ENCODE results near the gene LOXL3. TPM values are rescaled to one million over a fixed set of nuclear protein-coding genes. Genes with fewer than 3 reads are reported as not detected.

The LOXL3 gene
- total and polyA plus RNA-seq, 2 donors (not counting 1 experiment from before 2014, with no cell fraction given) = 0.97 to 1.2 TPM

GRCh38 chr2:74588664-74589063, 34.9 kb upstream of the LOXL3 start:
- WGBS (ENCODE audit: insufficient coverage) = 100% methylated on average over 1 of the region's 2 CpGs
- Histone ChIP-seq H3K9ac (ENCODE audit: low read length) (no peak overlapping the region), H3K36me3 (replicated peaks in 1 of 2; ENCODE audit: control extremely low read depth in 1 of 2, control insufficient read depth in 1 of 2, extremely low read depth in 1 of 2, insufficient read depth in 2 of 2, low read length in 1 of 2) (no peaks in the 10 kb centered on the region), H3K27ac (ENCODE audit: low read length in 2 of 2) (no peak overlapping the region), H3K79me2 (ENCODE audit: control insufficient read depth, insufficient read depth, low read length) (no peaks in the 10 kb centered on the region), H3K27me3 (replicated peaks in 1 of 4; ENCODE audit: control extremely low read depth in 1 of 4, control insufficient read depth in 3 of 4, insufficient read depth in 4 of 4, low read length in 3 of 4) (peaks cover 0 to 11% (median 7%) of the 10 kb centered on the region in 4 experiments), H3K9me3 (ENCODE audit: control extremely low read depth in 1 of 3, control insufficient read depth in 2 of 3, insufficient read depth in 1 of 3, low read length in 2 of 3) (no peaks in the 10 kb centered on the region), H4K20me1 (ENCODE audit: control insufficient read depth, insufficient read depth, low read length, poor library complexity, severe bottlenecking) (no peaks in the 10 kb centered on the region), H3K4me2 (replicated peaks; ENCODE audit: low read depth, low read length, poor library complexity, severe bottlenecking) (no peak overlapping the region), H2AFZ (ENCODE audit: insufficient read depth, low read depth, low read length, poor library complexity, severe bottlenecking) (no peak overlapping the region), H3K4me1 (ENCODE audit: control insufficient read depth in 2 of 2, insufficient read depth in 2 of 2, low read length in 2 of 2) (peaks cover 0 to 6% of the 10 kb centered on the region in 2 donors), H3K4me3 (ENCODE audit: control extremely low read depth in 1 of 5, extremely low read depth in 1 of 5, insufficient read depth in 1 of 5, low read depth in 2 of 5, low read length in 4 of 5) (no peak overlapping the region)
- POLR2A ChIA-PET = interaction anchor here (0.6 to 3.7 kb wide), 3 partner anchors 17 to 106 kb away, joined by 4 to 12 read pairs (median 6); partner anchors contain the start of genes CCDC142 and TTC31
- Mint-ChIP-seq H3K9me3 (ENCODE audit: insufficient read depth) (no peaks in the 10 kb centered on the region), H3K4me1 (peaks cover 9% of the 10 kb centered on the region), H3K27ac (no peak overlapping the region), H3K4me3 (no peak overlapping the region), H3K27me3 (peaks cover 29% of the 10 kb centered on the region)
- TF ChIP-seq EZH2 (IDR thresholded peaks at IDR 0.05; ENCODE audit: borderline replicate concordance, insufficient read depth, low read depth, low read length, poor library complexity, severe bottlenecking) (no peak), CTCF (IDR thresholded peaks at IDR 0.05) (no peak)
- CTCF ChIA-PET = interaction anchor here (0.6 to 9.3 kb wide), 30 partner anchors 10 to 1203 kb away, joined by 3 to 149 read pairs (median 7); partner anchors contain the start of genes ALMS1, AUP1, CCDC142 and DQX1
- intact Hi-C loops (cut with micrococcal nuclease) = loop anchor here (2.0 to 5.0 kb wide), 2 partner anchors 66 to 196 kb away; partner anchors contain the start of gene SEMA4F
- ATAC-seq (ENCODE audit: low read depth) (no peak), DNase-seq (no peak)

DNA sequence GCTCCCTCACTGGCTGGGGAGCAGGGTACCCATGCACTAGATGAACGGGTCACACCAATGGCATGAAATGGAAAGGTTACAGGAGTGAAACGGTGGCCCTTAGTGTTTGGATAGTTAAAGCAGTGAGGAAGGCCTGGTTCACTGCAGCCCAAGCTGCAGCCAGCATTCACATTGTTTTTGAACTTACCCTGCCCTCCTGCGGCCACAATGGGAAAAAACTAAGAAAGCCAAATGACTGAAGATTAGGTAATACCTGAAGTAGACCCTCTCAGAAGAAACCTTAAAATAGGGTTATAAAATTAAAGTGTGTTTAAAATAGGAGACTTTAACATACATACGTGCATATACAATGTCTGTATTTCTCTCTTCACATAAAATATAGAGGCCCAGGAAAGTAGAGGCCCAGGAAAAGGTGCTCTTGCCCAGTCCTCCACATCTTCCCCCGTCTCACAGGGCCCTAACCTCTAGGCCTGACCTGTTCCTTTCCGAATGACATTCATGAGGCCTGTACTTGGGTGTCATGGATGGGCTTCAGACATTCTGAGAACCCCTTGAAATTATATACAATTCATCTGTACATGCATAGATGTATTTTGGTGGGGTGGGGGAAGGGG, 34.0 kb upstream of the LOXL3 start:
- TF ChIP-seq CTCF (IDR thresholded peaks at IDR 0.05) (peak; percentile 80), EZH2 (IDR thresholded peaks at IDR 0.05; ENCODE audit: borderline replicate concordance, insufficient read depth, low read depth, low read length, poor library complexity, severe bottlenecking) (no peak)
- ATAC-seq (ENCODE audit: low read depth) (peak; percentile 92), DNase-seq (peak; percentile 83)
- Mint-ChIP-seq H3K27me3 (peaks cover 22% of the 10 kb centered on the region), H3K4me3 (no peak overlapping the region), H3K9me3 (ENCODE audit: insufficient read depth) (no peaks in the 10 kb centered on the region), H3K27ac (no peak overlapping the region), H3K4me1 (peaks cover 9% of the 10 kb centered on the region)
- Histone ChIP-seq H3K9ac (ENCODE audit: low read length) (no peak overlapping the region), H3K79me2 (ENCODE audit: control insufficient read depth, insufficient read depth, low read length) (no peaks in the 10 kb centered on the region), H4K20me1 (ENCODE audit: control insufficient read depth, insufficient read depth, low read length, poor library complexity, severe bottlenecking) (no peaks in the 10 kb centered on the region), H3K9me3 (ENCODE audit: control extremely low read depth in 1 of 3, control insufficient read depth in 2 of 3, insufficient read depth in 1 of 3, low read length in 2 of 3) (no peaks in the 10 kb centered on the region), H3K4me2 (replicated peaks; ENCODE audit: low read depth, low read length, poor library complexity, severe bottlenecking) (no peak overlapping the region), H2AFZ (ENCODE audit: insufficient read depth, low read depth, low read length, poor library complexity, severe bottlenecking) (peak overlapping the region; percentile 47), H3K4me1 (ENCODE audit: control insufficient read depth in 2 of 2, insufficient read depth in 2 of 2, low read length in 2 of 2) (peaks cover 0 to 6% of the 10 kb centered on the region in 2 donors), H3K36me3 (replicated peaks in 1 of 2; ENCODE audit: control extremely low read depth in 1 of 2, control insufficient read depth in 1 of 2, extremely low read depth in 1 of 2, insufficient read depth in 2 of 2, low read length in 1 of 2) (no peaks in the 10 kb centered on the region), H3K27me3 (replicated peaks in 1 of 4; ENCODE audit: control extremely low read depth in 1 of 4, control insufficient read depth in 3 of 4, insufficient read depth in 4 of 4, low read length in 3 of 4) (peaks cover 0 to 5% (median 5%) of the 10 kb centered on the region in 4 experiments), H3K27ac (ENCODE audit: low read length in 2 of 2) (no peak overlapping the region), H3K4me3 (ENCODE audit: control extremely low read depth in 1 of 5, extremely low read depth in 1 of 5, insufficient read depth in 1 of 5, low read depth in 2 of 5, low read length in 4 of 5) (no peak overlapping the region)
- WGBS (ENCODE audit: insufficient coverage) = 0% methylated on average over 2 of the region's 6 CpGs
- CTCF ChIA-PET = interaction anchor here (0.8 to 9.3 kb wide), 37 partner anchors 11 to 1202 kb away, joined by 3 to 149 read pairs (median 7); partner anchors contain the start of genes ALMS1, AUP1, C2orf81 and CCDC142
- intact Hi-C loops (cut with micrococcal nuclease) = loop anchor here (1.0 to 5.0 kb wide), 9 partner anchors 33 to 763 kb away; partner anchors contain the start of genes DOK1, PCGF1 and SEMA4F
- POLR2A ChIA-PET = interaction anchor here (0.6 to 3.7 kb wide), 4 partner anchors 16 to 105 kb away, joined by 3 to 12 read pairs (median 4); partner anchors contain the start of genes CCDC142 and TTC31
